Stimulated activated CD8-positive, alpha-beta memory T cell treated with anti-CD3 and anti-CD28 coated beads, Interleukin-7, amount 100 ng/mL, for 4 hours (primary cell): ENCODE data around the gene RPL36A.

Experiments
- DNase-seq, 2 donors: peaks; one replicate each; pipeline ENCODE4 v3.0.0-alpha.2; 2020; ENCODE audit warnings: low read depth in 2 of 2

Gene RPL36A

DNA sequence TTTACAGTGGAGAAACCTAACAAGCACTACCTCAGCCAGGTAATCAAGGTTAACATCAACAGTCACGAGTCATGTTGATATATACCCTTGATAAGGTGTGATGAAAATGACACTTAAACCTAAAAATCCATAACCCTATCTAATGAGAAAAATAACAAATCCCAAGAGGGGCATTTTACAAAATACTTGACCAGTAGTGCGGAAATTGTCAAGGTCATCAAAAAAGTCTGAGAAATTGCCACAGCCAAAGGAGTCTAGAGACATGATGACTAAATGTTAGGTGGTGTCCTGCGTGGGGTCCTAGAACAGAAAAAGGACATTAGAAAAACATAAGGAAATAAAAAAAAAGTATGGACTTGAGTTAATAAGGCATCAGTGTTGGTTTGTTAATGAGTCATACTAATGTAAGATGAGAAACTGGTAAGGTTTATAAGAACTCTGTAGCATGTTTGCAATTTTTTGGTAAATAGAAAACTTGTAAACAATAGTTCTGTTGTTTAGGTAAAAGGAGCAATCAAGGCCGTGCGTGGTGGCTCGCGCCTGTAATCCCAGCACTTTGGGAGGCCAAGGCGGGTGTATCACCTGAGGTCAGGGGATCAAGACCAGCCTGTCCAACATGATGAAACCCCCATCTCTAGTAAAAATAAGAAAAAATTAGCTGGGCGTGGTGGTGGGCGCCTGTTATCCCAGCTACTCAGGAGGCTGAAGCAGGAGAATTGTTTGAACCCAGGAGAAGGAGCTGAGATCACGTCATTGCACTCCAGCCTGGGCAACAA is 2.9 kb downstream of the RPL36A start:
- DNase-seq, result no peak

DNA sequence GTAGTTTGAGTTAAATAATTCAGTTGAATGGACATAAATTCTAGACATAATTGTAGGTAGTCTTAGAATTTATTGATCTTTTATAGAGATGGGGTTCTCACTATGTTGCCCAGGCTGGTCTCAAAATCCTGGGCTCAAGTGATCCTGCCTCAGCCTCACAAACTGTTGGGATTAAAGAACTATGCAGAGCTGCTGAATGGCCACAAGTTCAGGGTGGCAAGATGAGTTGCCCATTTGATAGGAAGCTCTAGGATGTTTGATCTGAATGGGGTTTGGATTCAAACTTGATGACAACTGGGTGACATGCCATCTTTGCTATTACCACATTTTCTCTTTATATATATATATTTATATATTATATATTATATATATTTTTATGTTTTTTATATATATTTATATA is 3.6 kb downstream of the RPL36A start:
- DNase-seq, result no peak

DNA sequence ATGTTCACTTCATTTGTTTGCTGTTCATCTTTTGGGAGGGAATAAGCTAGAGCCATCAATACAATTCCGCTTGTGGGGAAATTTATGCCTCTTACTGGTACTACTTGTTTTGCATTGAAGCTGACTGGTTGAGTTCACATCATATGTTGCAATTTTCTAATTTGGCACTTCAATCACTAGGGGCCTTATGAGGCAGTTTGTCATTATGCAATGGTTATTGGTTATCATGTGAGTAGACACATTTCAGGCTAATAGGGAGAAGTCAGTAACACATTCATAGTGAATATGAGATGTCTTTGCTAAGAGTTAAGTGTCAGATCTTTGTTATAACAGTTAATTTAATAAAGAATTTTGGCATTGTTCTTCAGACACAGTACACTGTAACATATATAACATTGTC is 5.0 kb downstream of the RPL36A start:
- DNase-seq, result no peak

DNA sequence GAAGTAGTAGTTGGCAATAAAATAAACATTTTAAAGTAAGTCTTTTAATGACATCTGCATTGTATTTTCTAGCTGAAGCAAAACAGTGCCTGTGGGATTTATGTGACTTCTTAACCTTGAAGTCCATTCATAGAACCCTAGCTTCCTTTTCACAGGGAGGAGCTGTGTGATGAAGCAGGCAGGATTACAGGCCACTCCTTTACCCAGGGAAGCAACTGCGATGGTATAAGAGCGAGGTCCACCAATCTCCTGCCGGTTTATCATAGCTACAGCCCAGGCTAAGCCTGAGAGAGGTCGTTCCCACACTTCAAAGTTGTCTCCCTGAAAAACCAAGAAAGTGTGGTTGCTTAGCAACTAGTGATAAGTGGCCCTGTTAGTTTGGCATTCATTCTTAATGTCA is 7.0 kb downstream of the RPL36A start:
- no peak for DNase-seq

DNA sequence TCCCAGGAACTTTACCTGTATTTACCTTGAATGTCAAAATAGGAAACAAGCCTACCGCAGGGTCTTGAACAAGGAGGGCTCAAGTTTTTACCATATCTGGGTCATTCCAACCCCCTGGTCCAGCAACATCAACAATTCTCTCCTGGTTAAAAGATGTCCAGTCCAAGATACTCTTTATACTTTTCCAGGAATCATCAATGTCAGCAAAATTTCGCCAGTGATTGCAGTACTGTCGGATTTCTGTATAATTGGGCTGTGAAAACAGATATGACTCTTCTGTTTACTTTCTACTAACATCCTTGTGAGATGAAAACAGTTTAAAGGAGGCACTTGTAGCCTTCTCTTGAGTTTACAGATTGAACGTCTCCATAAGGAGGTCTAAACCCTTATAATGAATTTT is 7.9 kb downstream of the RPL36A start:
- no peak for DNase-seq

DNA sequence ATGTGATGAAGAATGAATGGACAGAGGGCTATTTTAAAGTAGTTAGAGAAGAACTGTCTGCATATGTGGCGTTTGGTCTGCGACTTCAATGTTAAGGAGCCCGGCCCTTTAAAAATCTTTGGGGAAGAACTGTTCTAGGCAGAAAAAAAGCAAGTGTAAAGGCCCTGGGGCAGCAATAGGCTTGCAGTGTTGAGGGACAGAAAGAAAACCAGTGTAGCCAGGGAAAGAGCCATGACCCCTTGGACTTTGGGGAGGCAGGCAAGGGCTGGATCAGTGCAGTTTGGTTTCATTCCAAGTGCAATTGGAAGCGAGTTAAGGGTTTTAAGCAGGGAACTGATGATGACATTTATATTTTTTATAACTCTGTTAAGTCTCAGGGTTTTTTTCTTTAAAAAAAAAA is 9.0 kb downstream of the RPL36A start:
- DNase-seq, result no peak

DNA sequence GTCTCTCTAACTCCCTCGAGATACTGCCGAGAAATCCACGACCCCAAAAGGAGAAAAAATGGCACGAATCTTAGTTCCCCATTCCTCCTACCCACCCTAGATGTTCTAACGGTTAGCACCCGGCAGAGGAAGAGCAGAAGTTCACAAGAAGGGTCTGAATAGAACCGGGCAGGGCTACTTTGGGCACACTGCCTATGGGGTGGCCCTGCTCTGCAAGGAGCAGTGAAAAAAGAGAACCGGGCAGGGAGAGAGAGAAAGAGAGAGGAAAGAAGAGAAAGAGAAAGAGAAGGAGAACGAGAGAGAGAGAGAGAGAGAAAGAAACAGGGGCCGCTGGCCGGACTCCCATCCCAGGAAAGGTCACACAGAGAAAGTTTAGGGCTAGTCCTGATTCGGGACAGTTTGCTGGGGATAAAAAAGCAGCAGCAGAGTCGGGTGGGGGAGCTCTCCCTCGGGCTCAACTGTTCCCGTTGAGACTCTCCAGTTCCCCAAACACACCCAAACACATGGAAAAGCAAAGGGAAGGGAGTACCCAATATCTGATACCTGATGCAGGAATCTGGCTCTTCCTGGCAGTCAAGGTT is 16.4 kb downstream of the RPL36A start:
- no peak for DNase-seq

DNA sequence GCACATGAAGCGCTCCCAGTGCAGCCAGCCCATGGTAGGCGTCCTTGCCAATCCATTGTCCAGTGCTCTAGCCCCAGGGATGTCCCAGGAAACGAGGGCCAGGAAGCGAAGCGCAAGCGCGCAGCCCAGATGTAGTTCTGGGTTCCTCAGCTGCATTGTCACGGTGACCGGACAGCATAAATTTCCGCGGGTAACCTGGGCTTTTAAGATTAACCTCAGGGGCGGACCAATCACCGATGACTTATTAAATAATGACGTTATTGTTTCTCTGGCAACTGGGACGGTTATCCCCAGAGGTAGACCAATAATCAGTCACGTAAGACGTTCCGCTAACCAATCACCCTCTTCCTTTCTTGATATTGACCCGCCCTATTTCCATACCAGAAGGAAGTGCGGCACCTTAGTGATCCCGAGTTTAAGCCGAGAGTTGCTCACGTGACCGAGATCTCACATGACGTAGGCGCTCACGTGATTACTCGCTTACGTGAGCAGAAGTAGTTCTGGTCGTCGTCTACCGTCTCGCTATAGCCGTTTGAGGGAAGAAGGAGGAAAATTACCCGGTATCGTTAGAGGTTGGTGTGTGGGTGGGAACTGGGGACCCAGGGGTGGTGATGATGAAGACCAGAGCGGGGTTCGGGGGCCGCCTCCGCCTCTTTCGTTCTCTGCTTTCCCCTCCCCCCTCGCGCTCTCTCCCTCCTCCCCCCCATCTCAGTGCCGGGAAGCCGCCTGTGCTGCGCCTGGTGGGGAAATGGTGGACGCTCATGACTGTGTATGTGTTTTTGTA is 17.1 kb downstream of the RPL36A start, which contains the start of the genes GLA and HNRNPH2:
Gene GLA, minus strand, starts transcription at position 178 of the 784 bp plus-strand sequence. Its CDS starts 22 bp downstream, at position 156.
Gene HNRNPH2, plus strand, starts transcription at position 475 of the 784 bp plus-strand sequence. CDS start 3,767 bp downstream, outside the sequence.
- peak; percentile 77 to 86 for DNase-seq

DNA sequence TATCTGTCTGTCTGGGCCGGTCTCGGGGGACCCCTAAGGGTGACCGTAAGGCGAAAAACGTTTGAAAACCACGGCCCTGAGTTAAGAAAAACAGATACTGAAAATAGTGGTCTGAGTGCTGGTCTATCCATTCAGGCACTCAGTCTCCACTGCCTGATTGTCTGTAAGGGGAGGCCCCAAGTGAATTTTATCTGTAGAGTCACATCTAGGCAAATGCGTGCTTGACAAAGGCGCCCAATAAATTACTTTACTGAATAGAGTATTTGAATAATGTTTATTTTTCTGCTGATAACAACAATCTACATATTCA is 17.7 kb downstream of the RPL36A start:
- DNase-seq, result no peak

DNA sequence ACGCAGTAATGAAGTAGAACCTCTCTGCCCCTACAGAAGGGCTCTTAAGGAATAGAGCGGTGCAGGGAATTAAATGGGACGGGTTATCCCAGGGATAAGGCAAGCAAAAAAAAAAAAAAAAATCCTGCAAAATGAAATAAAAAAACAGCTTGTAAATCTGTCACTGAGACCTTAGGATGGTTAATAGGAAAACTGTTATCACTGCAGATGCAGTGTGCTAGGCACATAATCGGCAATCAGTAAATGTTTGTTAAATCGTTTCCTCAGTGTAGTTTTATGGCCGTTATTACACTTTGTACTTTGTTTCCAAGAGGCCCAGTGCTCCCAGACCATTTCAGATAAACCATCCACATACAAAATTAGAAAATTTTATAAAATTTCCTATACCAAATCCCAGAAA is 18.2 kb downstream of the RPL36A start:
- no peak for DNase-seq

DNA sequence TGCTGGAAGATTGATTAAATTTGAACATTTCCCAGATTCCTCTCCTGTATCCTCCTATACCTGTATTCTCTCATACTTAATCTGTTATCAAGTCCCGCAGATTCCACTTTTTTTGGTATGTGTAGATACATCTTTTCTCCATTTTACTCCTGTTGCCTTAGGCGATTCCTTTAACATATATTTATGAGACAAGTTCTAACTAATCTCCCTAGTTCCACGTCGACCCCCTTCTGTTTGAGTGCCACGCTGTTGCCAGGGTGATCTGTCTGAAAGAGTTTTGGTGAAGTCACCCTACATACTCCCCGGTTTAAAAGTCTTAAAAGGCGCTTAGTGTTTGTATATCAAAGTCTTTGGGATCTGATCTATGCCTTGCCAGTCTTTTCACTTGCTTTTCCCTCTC is 19.6 kb downstream of the RPL36A start:
- no peak for DNase-seq

DNA sequence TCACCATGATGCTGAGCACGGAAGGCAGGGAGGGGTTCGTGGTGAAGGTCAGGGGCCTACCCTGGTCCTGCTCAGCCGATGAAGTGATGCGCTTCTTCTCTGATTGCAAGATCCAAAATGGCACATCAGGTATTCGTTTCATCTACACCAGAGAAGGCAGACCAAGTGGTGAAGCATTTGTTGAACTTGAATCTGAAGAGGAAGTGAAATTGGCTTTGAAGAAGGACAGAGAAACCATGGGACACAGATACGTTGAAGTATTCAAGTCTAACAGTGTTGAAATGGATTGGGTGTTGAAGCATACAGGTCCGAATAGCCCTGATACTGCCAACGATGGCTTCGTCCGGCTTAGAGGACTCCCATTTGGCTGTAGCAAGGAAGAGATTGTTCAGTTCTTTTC is 21.2 kb downstream of the RPL36A start:
- DNase-seq, result no peak

DNA sequence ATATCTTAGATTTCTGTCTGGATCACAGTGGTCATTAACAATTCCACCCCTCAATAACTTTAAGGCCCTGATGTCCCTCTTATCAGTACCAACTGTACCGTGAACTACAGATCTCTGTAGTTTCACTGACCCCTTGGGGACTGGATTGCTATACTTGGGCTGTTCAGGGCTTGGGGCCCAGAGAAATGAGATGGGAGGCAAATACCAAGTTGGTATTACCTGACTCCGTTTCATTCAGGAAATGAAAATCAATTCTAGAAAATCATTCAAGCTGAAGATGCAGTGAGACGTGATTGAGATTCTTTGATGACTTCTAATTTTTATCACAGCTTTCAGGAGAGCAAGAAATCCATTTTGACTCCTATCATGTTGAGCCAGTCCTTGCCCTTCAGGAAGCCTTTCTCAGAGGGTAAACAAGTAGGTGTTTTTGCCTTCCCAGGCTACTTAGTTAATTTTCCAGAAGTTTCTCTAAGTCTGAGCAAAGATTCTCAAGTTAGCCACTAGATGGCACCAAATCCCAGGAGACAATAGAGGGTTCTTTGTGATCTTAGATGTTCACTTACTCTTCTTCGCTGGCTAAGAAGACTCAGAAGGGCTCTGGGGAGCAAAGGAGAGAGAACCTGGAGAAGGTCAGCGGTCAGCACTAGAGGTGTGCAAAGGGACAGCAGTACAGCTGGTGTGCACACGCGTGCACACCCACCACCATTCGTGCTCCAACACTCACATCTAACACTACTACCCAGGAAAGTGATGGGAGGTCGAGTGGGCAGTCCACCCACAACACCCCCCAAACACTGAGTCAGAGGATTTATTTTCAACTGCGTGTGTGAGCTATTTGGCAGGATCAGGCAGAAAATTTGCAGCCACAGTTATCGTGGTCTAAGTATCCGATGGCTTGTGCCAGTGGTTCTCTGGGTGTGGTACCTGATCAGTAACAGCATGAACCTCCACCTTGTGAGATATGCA is 24.7 kb downstream of the RPL36A start:
- no peak for DNase-seq

DNA sequence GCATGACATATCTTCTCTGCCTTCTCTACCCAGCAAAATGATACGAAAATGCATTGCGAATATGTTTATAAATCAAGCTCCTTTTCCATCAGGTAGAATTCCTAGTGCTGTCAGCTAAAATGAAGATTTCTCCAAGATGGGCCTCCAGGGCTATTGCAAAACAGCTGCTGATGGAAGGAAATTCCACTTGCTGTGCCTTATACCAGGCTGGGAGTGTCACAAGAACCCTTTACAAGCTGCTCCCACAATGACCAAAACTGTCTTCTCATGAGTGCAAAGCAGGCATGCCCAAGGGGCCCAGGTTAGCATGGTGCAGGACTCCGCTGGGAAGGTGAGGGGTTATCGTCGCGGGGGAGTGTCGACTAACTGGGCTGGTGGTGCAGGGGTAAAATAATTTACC is 25.9 kb downstream of the RPL36A start:
- DNase-seq, result no peak

DNA sequence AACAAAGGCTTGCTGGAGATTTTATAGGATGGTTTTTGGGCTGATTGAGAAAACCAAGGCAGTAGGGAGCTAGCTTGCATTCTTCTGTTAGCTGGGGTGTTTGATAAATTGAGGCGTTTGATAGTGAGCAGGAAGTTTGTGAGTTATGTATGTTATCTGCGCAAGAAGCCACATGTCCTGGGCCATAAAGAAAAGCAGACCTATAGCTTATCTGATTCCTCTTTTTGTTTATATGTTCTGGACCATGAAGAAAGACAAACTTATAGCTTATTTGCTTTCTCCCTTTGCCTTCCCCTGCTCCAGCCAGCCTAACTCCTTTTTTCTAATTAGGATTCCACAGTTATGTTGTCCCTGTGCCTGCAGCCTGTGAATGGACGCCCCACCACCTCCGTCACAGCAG is 26.4 kb downstream of the RPL36A start:
- DNase-seq, result no peak

DNA sequence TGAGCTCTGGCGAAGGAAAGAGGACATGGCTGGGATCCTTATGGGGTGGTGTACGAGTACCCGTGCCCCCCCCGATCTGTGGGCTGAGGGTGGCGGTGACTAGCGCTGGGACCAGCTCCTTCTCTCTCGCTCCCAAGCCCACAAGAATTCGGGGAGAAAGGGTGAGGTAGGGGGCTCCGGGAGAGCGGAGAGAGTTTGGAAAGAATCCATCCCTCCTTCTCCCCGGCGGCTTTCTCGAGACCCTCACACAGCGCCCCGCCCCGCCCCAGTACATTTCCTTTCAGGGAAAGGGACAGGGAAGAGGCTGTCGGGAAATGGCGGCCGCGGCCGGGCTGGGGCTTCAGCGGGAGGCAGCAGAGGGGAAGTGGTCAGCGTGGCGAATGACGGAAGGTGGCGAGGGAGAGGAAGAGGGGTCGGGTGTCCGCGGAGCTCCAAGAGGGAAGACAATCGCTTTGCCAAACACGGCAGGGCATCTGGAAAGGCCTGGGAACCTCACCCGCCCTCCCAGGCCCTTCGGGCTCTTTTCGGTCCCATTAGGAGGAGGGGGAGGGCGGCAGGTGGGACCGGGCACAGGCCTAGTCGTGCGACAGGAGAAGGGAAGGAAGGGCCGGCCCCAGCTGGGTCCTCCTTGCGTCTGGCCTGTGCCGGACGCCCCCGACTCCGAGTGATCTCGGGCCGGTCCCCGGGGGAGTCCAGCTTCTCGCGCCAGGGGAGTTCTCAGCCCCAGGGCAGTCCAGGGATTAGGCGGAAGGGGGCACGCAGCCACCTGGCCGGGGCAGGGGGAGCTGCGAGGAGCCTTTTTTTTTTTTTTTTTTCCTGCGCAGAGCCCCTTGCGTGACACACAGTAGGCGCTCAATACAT is 27.4 kb downstream of the RPL36A start:
- DNase-seq, result peak in 1 of 2 donors; percentile 20

DNA sequence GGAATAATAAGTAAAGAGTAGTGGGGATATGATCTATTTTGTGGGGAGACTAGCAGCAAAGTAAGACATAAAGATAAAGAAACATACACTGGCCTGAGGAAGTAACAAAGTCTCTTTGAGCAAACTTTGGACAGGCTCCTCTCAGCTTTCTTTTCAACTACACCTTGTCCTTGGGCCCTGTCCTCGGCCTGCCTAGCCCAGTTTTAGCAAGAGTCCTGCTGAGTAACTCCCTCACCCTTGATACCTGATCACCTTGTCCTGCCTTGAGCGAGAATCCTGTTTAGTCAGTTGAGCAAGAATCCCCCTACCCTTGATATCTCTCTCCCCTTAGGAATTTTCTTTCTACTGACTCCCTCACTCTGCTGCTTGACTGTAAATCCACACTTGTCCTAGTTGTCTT is 28.7 kb downstream of the RPL36A start:
- DNase-seq, result no peak

DNA sequence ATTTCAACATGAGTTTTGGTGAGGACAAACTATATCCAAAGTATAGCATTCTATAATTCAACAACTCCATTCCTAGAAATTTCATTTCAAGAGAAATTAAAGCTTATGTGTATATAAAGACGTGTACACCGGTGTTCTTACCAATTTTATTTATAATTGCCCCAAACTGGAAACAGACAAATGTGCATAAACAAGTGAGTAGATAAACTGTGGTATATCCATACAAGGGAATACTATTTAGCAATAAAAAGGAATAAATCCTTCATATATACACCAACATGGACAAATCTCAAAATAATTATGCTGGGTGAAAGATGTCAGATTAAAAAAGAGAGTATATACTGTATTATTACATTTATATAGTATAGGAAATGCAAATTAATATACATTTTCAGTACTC is 37.1 kb downstream of the RPL36A start:
- DNase-seq, result no peak

DNA sequence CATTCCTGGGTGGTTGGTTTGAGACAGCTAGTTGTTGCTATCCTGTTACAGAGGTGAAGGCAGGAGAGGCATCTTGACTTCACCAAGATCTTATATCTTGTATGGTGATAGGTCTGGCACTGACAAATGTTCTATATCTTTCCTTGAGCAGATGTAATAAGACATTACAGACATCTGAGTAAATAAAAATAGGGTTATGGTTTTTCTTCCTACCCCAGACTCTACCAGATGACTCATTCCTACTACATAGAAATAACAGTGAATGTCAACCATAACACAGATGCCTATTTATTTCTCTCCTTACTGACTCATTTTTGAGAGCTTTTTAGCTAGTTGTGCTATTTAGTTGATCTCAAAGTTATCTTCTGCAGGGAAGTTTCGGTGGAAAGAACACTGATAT is 39.1 kb downstream of the RPL36A start:
- DNase-seq, result no peak

DNA sequence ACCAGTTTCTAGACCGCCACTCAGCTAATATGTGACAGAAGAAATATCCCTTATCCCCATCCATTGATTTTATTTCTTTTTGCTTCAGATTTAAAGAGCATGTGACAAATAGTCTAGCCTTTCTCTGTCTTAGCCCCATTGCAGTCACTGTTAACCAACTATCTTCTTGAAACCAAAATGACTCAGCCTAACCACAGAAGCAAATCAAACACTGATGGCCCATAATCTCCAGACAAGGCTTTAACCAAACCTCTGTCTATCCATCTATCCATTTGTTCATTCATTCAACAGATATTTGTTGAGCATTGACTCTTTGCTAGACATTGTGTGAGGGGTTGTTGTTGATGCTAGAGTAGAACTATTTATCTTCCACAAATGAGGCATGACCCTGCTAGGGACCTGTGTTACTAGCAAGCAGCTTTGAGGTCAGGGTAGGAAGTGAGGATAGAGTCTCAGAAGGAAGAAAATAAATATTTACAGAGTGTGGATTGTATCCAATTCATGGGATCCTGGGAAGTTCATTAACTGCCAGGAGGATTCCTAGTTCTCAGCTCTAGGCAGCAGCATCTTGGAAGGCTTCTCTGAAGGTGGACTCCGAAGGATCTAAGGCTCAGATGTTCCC is 39.8 kb downstream of the RPL36A start:
- DNase-seq, result no peak
